Calu3 (cell line): ENCODE data around the gene SLC2A13. TPM values are rescaled to one million over a fixed set of nuclear protein-coding genes. Genes with fewer than 3 reads are reported as not detected.

ENCODE experiments used
- BruUV-seq: library from RNA; stranded (reverse); fragments of 400-500 nt; replicated peaks from 2 replicates; lab custom pipeline; 2021; lab: Mats Ljungman, UMichigan
- CTCF ChIA-PET: fragments of 300-600 bp; sonication (Branson Sonifier 250); formaldehyde crosslinking; loops from one replicate; lab custom pipeline; 2022; ENCODE audit warnings: antibody characterized with exemption; lab: Charles Lee
- DNase-seq: peaks from one replicate; pipeline ENCODE4 v3.0.0; 2022
- H3K27ac Mint-ChIP-seq: one replicate; pipeline ENCODE4 v1.8.0; 2022; ENCODE audit warnings: mixed read lengths; ENCODE audit not compliant: unreplicated experiment
- H3K27me3 Mint-ChIP-seq: one replicate; pipeline ENCODE4 v1.8.0; 2022; ENCODE audit warnings: mixed read lengths; ENCODE audit not compliant: unreplicated experiment
- H3K36me3 Mint-ChIP-seq: one replicate; pipeline ENCODE4 v1.8.0; 2022; ENCODE audit warnings: mild to moderate bottlenecking, moderate library complexity, mixed read lengths; ENCODE audit not compliant: insufficient read depth, unreplicated experiment
- H3K4me1 Mint-ChIP-seq: one replicate; pipeline ENCODE4 v1.8.0; 2022; ENCODE audit warnings: mild to moderate bottlenecking, low read depth, mixed read lengths; ENCODE audit not compliant: unreplicated experiment
- H3K4me3 Mint-ChIP-seq: one replicate; pipeline ENCODE4 v1.8.0; 2022; ENCODE audit warnings: mild to moderate bottlenecking, low read depth, moderate library complexity, mixed read lengths; ENCODE audit not compliant: unreplicated experiment
- H3K9me3 Mint-ChIP-seq: one replicate; pipeline ENCODE4 v1.8.0; 2022; ENCODE audit warnings: low read depth, mixed read lengths; ENCODE audit not compliant: unreplicated experiment
- CTCF ChIP-seq: fragments of 200-600 bp; IDR thresholded peaks from one replicate; pipeline ENCODE4 v1.8.0; 2022; ENCODE audit warnings: antibody characterized with exemption; ENCODE audit not compliant: unreplicated experiment
- intact Hi-C: fragments of 100-400 bp; cut with micrococcal nuclease; formaldehyde crosslinking; loops from one replicate; pipeline ENCODE4 v1.10.0; 2022; ENCODE audit not compliant: unreplicated experiment
- total RNA-seq: library from RNA; stranded (reverse); gene quantifications from 2 replicates; pipeline ENCODE4 v1.2.3, GENCODE V29; 2022

The SLC2A13 gene
- total RNA-seq, 1 experiment from 2014 or later, result 9.4 TPM

DNA sequence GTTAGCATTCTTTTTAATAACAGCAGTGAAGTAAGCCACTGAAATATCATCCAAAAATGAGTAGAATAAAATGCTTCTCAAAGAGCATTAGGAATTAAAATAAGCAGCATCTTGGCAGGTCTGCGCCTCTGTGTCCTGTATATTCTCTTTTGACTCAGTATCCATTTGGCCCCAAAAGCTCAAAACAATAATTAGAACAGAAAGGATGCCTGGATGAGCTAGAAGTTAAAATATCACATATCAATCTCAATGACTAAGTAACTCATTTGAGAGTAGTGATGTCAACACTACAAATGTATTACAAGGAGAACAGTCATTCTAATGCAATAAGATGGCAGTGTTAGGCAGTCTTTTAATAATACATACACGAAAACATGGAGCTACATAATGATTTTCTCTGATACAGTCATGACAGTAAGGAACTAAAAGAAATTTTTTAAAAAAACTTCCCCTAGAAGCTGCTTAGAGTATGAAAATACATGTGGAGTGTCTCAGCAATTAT, 325.4 kb downstream of the SLC2A13 start:
- Mint-ChIP-seq H3K27ac (no peak overlapping the region), H3K4me3 (no peak overlapping the region), H3K27me3 (no peaks in the 10 kb centered on the region), H3K4me1 (no peaks in the 10 kb centered on the region), H3K36me3 (no peaks in the 10 kb centered on the region), H3K9me3 (no peaks in the 10 kb centered on the region)
- CTCF ChIA-PET, result no interaction called here
- intact Hi-C loops, result no loop called here
- no peak for DNase-seq
- TF ChIP-seq CTCF, result no peak
- BruUV-seq, result no TSS peak

DNA sequence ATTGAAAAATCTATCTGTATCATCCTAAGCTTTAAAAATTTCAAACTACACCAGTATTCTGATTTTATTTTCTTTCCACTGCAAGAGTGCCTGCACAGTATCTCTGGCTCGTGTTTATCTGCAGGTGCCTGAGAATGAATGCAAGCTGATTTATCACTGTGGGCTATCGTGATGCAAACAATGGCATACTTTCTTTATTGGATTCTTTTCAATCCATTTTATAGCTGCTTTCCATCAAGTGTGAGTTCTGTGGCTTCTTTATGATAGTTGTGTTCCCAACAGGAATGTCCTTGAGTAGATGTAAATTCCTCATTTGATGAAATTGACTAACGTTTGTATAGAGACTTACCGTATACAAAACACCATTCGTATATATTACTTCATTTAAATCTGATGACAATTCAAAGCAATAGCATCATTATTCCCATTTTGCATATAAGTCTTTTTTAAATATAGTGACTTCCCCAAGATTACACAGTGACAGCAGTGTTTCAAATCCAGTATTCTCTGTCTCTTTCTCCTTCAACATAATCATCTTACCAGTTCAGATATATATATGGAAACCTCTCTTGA, 326.0 kb downstream of the SLC2A13 start:
- intact Hi-C loops, result no loop called here
- Mint-ChIP-seq H3K36me3 (no peaks in the 10 kb centered on the region), H3K27ac (no peak overlapping the region), H3K4me3 (no peak overlapping the region), H3K4me1 (no peaks in the 10 kb centered on the region), H3K9me3 (no peaks in the 10 kb centered on the region), H3K27me3 (no peaks in the 10 kb centered on the region)
- DNase-seq, result no peak
- CTCF ChIA-PET, result no interaction called here
- no peak for TF ChIP-seq CTCF
- no TSS peak for BruUV-seq

- BruUV-seq, result no TSS peak
- Mint-ChIP-seq H3K4me3 (no peak overlapping the region), H3K36me3 (no peaks in the 10 kb centered on the region), H3K27ac (no peak overlapping the region), H3K4me1 (no peaks in the 10 kb centered on the region), H3K27me3 (no peaks in the 10 kb centered on the region), H3K9me3 (no peaks in the 10 kb centered on the region)
- intact Hi-C loops, result no loop called here
- CTCF ChIA-PET, result no interaction called here
- DNase-seq, result no peak
- TF ChIP-seq CTCF, result no peak
Measured at GRCh38 chr12:39777465-39777864, 328.4 kb downstream of the SLC2A13 start.

DNA sequence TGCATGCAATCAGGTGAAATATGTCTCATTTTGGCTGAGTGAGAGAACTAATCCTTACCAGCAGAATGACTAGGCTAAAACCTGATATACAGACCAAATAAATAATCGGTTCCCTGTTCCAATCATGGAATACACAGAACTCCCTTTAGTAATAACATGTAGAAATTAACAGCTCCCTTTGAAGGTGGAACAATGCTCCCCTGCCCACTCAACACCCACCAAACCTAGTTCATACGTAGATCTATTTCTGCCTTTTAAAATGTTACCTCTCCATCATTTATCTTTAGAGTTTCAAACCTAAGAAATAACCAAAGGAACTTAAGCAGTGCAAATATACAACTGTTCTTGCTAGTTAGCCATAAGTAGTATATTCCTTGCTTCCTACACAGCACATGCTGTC, 332.6 kb downstream of the SLC2A13 start:
- no peaks in the 10 kb centered on the region for H3K27me3 Mint-ChIP-seq
- intact Hi-C loops, result no loop called here
- H3K9me3 Mint-ChIP-seq, result no peaks in the 10 kb centered on the region
- no peaks in the 10 kb centered on the region for H3K36me3 Mint-ChIP-seq
- no peak for TF ChIP-seq CTCF
- H3K27ac Mint-ChIP-seq, result no peak overlapping the region
- H3K4me3 Mint-ChIP-seq, result no peak overlapping the region
- no peak for DNase-seq
- no TSS peak for BruUV-seq
- CTCF ChIA-PET, result no interaction called here
- peaks cover 12% of the 10 kb centered on the region for H3K4me1 Mint-ChIP-seq
